Stimulated activated naive CD8-positive, alpha-beta T cell treated with anti-CD3 and anti-CD28 coated beads, Interleukin-15, Interleukin-2, amounts not matched to agents 100 U/mL and 50 U/mL, for 24 hours (primary cell): ENCODE data around the gene TSPAN16.

Experiments
- ATAC-seq: fragments of 150-1000 bp; cut with Tn5 transposase; one replicate; pipeline ENCODE4 v1.10.0; 2021
- DNase-seq: peaks from one replicate; pipeline ENCODE4 v3.0.0; 2021

The TSPAN16 gene

DNA sequence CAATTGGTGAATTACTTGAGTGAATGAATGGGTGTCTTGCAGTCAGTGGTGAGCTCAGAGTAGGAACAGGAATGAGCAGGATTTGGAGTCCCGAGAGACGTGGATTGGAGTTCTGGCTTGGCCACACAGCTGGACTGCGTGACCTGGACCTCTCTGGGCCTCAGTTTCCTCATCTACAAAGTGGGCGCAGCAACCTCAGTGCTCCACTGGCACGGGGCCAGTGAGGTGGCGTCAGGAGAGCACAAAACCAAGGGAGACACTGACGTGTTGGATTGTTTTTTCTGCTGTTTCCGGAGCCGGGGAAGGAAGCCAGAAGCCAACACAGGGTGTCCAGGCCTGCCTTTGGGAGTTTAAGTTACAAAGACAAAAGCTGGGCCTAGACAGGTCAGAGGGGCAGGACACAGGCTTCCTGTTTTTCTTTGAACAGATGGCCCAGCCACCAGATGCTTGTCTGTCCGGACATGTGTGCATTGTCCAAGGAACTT, 27.1 kb upstream of the TSPAN16 start:
- ATAC-seq: no peak
- DNase-seq: no peak

DNA sequence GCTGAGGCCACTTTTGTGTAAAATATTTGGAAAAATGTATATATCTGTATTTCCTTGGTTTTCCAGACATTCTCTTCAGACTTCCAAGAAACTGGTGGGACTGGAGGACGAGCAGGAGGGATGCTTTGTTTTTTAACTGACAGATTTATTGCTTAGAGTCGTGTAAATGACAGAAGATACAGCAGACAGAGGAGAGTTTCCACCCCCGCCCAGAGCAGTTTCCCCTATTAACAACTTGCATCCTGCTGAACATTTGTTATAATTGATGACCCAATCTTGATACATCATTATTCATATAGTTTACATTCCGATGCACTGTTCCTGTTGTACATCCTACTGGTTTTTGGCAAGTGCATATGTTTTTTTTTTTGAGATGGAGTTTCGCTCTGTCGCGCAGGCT, 26.6 kb upstream of the TSPAN16 start:
- no peak for ATAC-seq
- no peak for DNase-seq

DNA sequence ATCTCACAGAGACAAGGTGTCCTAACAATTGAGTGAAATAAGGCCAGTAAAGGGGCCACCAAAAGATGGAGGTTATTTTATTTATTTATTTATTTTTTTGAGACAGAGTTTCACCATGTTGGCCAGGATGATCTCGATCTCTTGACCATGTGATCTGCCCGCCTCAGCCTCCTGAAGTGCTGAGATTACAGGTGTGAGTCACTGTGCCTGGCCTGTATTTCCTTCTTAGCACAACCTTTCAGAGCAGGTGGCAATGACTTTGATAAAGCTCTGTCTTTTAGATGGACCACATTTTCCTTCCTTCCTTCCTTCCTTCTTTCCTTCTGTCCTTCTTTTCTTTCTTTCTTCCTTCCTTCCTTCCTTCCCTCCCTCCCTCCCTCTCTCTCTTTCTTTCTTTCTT, 22.7 kb upstream of the TSPAN16 start:
- ATAC-seq (no peak), DNase-seq (no peak)

DNA sequence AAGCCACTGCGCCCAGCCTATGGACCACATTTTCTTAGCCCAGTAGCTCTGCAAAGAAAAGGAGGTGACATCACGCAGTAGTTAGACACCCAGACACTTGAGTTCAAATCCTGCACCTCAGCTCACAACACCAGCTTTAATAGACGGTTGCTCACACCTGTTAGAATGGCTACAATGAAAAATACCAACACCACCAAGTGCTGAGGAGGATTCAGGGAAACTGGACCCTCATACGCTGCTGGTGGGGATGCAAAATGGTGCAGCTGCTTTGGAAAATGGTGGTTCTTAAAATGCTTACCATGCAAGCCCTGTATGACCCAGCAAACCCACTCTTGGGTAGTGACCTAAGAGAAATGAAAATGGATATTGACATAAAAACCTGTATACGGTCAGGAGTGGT, 22.0 kb upstream of the TSPAN16 start:
- no peak for DNase-seq
- ATAC-seq: no peak

DNA sequence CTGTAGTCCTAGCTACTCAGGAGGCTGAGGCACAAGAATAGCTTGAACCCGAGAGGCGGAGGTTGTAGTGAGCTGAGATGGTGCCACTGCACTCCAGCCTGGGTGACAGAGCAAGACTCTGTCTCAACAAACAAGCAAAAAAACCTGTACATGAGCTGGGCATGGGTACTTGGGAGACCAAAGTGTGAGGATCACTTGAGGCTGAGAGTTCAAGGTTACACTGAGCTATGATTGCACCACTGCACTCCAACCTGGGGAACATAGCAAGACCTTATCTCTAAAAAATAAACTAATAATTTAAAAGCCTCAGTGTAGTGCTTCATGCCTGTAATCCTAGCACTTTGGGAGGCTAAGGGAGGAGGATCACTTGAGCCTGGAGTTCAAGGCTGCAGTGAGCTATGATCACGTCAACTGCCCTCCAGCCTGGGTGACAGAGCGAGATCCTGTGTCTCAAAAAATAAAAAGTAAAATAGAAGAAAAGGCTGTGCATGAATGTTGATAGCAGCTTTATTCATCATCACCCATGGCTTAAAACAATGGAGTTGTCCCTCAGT, 21.4 kb upstream of the TSPAN16 start:
- DNase-seq (no peak), ATAC-seq (no peak)

DNA sequence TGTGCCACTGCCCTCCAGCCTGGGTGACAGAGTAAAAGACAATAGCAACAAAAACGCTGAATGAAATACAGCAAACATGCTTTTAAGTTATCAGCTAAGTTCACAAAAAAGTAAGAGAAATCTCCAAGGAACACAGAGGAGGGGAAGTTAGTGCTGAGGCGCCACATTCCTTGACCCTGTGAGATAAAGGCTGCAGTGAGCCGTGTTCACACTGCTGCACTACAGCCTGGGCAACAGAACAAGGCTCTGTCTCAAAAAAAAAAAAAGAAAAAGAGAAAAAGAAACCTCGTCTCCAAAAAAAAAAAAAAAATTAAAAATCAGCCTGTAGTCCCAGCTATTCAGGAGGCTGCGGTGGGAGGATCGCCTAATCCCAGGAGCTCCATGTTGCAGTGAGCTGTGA, 17.3 kb upstream of the TSPAN16 start:
- ATAC-seq: no peak
- no peak for DNase-seq

DNA sequence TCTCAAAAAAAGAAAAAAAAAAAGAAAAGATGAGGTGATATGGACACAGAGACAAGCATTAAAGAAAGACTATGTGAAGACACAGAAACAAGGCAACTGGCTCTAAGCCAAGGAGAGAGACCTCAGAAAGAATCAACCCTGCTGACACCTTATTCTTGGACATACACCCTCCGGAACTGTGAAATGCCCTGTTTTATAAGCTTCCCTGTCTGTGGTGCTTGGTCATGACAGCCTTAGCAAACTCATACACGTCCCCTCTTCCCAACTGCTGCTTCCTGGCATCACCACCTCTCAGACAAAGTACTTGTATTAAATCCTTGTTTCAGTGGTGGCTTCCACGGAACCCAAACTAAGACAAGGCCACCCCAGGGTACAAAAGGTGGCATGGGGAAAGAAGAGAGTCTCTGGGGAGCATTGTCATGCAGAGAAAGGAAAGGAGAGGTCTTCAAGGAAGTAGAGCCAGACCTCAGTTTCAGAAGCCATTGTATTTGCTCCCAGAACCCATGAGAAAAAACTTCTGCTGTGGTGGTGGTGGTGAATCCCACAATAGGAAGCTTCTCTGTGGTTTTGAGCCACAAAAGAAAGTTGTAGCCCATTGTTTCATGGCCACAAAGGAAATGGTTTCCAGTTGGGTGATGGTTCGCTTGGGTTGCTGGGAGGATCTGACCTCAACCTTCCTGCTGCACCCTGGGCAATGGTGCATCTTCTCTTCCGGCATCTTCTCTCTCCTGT, 16.3 kb upstream of the TSPAN16 start:
- ATAC-seq (peak; percentile 49), DNase-seq (peak; percentile 30)

DNA sequence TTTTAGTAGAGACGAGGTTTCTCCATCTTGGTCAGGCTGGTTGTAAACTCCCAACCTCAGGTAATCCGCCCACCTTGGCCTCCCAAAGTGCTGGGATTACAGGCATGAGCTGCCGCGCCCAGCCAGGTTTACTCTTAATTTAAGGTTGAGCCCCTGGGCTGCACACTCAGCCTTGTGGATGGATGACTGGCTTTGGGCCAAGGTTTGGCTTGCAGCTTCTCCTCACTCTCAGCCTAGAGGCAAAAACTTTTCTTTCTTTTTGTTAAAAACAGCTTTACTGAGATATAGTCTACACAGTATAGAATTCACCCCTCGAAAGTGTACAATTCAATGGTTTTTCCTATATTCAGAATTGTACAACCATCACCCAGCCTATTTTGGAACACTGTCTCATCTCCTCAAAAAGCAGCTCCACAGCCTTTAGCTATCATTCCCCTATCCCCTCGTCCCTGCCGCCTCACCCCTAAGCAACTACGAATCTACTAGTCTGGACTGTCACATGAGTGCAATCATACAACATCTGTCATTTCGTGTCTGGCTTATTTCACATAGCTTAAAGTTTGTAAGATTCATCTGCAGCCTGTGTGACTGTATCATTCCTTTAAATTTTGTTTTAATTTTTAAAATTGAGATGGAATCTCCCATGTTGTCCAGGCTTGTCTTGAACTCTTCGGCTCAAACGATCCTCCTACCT, 14.5 kb upstream of the TSPAN16 start:
- ATAC-seq (no peak), DNase-seq (no peak)

DNA sequence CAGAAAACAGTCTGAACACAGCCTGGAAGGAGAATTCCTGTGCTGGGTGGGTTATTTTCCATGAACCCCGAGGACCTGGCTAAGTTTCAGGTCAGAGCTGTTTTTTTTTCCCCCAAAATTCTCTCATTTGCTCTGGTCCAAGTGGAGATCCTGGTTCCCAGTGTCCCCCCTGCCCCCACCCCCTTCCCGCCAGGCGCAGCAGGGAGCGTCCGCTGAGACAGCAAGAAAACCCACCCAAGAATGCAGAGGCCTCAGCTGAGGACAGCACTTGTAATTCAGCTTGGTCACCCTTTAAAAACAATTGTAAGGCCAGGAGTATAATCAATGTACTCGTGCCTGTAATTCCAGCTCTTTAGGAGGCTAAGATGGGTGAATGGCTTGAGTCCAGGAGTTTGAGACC, 11.4 kb upstream of the TSPAN16 start:
- DNase-seq (no peak), ATAC-seq (no peak)

DNA sequence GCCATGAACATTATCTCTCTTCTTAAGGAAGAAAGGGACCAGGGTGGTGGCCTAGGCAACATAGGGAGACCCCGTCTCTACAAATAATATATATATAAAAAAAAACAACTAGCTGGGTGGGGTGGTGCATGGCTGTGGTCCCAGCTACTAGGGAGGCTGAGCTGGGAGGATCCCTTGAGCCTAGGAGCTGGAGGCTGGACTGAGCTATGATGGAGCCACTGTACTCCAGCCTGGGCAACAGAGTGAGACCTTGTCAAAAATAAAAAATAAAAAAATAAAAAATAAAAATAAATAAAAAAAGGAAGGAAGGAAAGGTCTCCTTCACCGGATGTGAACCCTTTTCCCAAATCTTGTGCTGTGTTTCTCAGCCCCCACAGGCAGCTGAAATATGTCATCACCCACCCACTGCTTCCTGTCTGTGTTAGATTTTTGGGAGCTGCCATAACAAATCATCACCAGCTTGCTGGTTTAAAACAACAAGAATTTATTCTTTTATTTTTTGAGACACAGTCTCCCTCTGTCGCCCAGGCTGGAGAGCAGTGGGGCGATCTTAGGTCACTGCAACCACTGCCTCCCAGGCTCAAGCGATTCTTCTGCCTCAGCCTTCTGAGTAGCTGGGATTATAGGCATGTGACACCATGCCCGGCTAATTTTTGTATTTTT, 9.5 kb upstream of the TSPAN16 start:
- ATAC-seq (no peak), DNase-seq (no peak)

DNA sequence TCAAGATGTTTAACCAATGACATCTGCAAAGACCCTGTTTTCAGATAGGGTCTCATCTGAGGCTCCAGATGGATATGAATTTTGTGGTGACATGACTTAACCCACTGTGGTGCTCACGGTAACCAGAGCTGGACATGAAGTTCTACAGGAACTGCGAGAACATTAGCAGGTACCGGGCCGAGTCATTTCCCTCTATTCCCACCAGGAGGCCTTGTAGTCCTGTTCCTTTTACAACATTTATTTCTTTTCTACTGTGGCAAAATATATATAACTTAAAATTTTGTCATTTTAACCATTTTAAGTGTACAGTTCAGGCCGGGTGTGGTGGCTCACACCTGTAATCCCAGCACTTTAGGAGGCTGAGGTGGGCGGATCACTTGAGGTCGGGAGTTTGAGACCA, 7.6 kb upstream of the TSPAN16 start:
- no peak for ATAC-seq
- no peak for DNase-seq

DNA sequence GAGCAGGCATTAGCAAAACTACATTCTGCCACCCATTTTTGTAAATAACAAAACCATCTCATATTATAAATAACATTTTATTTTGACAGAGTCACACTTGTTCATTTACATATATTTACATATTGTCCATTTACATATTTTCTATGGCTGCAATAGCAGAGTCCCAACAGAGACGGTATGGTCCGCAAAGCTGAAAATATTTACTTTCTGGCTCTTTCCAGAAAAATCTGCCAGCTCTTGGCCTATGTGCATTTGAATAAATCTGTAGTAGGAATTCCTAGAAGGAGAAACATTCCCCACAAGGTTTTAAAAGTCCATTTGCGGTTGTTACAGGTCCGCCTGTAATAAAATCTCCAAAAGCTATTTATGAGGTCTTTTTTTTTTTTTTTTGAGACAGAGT, 5.7 kb upstream of the TSPAN16 start:
- no peak for ATAC-seq
- DNase-seq: no peak

DNA sequence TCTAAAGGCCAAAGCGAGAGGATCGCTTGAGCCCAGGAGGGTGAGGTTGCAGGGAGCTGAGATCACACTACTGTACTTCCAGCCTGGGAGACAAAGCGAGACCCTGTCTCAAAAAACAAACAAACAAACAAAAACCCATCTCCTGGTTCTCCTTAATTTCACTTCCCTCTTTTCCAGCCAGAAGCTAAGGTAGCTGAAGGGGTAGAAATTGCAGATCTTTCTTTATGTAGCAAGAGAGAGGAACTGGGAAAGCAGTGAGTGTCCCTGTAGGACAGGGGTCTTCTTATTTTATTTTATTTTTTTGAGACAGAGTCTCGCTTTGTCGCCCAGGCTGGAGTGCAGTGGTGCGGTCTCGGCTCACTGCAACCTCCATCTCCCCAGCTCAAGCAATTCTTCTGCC, 4.5 kb upstream of the TSPAN16 start:
- DNase-seq (no peak), ATAC-seq (no peak)

DNA sequence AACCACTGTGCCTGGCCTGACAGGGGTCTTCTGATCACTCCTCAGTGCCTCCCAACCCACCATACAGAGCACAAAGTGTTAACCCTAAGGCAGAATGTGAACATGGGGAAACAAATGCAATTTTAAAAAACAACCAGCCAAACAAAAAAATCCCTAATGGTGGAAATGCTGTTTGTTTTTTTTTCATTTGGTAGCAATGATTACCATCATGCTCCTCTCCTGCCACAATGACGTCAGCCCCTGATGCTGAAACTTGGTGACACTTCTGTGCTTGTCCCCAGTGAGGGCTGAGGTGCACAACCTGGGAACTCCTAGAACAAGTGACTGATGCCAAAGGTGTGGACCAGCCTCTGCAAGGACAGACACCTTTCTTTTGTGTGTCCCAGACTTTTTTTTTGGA, 4.0 kb upstream of the TSPAN16 start:
- no peak for DNase-seq
- no peak for ATAC-seq

DNA sequence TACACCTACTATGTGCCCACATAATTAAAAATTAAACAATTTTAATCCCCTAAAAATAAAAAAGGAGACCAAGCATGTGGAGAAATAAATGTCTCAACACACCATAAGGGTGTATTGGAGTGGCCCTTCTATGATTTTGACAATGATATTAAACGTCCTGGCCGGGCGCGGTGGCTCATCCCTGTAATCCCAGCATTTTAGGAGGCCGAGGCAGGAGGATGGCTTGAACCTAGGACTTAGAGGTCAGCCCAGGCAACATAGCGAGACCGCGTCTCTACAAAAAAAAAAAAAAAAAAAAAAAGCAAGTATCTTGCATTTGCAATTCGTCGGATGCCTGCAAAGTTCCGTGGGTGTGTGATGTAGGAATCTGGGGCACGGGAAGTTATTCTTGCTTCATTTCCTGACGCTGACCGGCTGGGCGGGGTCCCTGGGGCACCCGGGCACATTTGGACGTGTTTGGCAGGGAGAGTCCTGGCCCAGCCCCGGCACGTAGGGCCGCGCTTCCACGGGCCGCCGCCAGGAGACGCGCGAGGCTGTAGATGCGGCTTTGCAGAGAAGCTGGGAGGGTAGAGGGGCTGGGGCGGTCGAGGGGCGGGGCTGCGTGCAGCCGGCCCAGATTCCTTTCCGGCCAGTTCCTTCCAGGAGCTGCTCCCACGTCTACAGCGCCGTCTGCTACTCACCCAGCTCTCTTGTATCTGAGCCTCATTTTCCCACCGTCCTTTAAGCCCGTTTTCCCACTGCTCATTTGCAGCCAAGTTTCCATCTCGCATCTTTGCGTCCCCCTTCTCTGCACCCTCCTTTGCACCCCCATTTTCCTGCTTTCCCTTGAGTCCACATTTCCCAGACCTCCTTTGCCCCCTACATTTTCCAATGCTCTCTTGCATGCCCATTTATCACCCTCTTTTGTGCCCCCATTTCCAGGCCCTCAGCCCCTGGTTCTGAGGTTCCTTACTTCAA, 2.2 kb upstream of the TSPAN16 start:
- peak; percentile 98 for ATAC-seq
- DNase-seq: peak; percentile 90

DNA sequence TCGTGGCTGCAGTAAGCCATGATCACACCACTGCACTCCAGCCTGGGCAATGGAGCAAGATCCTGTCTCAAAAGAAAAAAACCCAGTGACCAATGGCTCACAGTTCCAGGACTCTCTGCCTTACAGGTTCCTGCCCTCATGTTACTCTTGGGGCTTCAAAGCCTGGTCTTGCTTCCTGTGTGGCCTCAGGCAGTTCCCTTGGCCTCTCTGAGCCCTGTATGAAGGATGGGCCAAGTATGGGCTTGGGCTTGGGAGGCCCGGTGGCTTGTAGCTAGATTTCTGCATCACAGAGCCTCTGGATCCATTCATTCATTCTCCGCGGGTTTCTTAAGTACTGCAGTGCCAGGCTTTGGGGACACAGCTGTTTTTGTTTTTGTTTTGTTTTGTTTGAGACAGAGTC, 780 bp upstream of the TSPAN16 start:
- ATAC-seq (no peak), DNase-seq (no peak)

DNA sequence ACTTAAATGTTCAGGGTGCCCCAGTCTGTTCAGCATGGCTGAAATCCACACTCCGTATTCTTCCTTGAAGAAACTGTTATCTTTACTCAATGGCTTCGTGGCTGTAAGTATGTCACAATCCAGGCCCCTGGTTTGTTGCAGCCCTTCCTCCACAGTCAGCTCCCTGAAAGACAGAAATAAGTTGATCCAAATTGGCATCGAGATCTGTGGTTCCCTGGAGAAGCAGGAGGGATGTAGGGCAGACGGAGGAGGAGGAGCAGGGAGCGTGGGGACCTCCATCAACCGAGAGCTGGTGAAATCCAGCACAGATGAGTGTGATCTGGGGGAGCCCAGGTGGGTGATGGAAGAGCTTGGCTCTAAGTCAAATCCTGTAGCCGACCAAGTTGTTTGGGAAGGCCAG, 304 bp downstream of the TSPAN16 start:
- DNase-seq: no peak

DNA sequence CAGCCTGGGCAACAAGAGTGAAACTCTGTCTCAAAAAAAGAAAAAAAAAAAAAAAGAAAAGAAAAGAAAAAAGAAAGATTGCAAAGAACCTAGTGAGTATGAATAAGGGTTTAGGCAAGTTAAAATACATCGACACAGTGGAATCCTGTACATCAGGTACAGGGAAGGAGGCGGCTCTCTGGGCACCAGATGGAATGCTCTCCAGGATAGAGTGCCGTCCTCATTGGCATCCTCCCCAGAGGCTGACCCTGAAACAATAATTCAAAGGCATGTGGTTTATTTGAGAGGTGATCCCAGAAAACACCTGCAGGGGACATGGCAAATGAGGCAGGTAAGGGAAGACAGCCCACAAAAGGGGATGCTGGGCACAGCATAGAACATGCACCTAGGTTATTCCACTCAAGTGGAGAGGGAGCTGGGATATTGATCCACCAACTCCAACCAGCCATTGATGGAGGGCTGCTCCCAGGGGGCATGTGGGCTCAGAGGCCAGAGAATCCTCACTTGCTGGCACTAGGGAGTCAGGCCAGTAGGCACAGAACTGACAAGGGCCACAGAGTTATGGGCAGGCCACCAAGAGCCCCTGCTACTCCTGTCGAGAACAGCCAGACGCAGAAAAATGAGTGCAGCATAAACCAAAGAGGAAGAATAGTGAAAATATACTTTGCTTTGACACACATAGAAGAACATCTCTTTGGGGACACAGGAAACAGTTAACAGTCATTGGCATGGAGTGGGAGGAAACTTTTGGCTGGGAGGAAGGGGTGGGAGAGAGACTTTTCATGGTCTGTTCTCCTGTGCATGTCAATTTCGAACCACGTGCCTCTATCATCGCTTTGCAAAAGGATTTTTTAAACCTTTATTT, 4.2 kb downstream of the TSPAN16 start:
- DNase-seq (no peak), ATAC-seq (no peak)

More for the DNA sequence above, 304 bp downstream of the TSPAN16 start:
- no peak for ATAC-seq

DNA sequence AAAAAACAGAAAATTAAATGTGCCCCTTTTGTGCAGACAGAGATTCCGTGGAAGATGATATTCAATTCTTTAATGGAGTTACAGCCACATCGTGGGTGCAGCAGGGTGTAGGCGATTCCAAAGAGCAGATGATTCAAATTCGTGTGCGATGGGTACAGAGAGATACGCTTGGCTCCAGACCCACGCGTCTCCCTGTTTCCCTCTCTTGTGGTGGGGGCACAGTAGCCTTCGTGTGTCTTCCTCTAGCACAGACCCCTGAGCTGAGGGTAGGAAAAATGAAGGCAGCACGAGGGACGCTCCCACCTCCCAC, 4.8 kb downstream of the TSPAN16 start:
- no peak for DNase-seq
- no peak for ATAC-seq

DNA sequence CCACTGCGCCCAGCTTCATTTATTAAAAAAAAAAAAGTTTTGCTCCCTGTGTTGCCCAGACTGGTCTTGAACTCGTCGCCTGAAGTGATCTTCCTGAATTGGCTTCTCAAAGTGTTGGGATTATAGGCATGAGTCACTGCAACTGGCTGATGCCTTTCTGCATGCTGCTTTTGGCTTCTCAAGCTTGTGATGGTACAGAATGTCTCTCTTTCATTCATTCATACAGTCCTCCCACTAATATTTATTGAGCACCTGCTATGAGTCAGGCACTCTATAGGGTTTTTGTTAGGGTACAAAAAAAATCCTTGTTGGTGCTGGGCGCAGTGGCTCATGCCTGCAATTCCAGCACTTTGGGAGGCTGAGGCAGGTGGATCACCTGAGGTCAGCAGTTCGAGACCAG, 9.0 kb downstream of the TSPAN16 start:
- DNase-seq (no peak), ATAC-seq (no peak)

DNA sequence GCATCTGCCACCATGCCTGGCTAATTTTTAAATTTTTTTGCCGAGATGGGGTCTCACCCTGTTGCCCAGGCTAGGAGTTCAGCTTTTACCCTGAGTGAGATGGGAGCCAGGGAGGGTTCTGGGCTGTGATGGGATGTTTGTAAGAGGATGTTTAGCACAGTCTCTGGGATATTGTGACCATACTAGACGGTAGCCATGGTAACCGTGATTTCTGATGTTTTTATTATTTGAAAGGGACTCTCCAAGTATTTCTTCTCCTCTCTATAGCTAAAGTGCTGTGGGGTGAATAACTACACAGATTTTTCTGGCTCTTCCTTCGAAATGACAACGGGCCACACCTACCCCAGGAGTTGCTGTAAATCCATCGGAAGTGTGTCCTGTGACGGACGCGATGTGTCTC, 10.4 kb downstream of the TSPAN16 start:
- DNase-seq (no peak), ATAC-seq (no peak)
